ENCODE results near the gene UST.

DNA sequence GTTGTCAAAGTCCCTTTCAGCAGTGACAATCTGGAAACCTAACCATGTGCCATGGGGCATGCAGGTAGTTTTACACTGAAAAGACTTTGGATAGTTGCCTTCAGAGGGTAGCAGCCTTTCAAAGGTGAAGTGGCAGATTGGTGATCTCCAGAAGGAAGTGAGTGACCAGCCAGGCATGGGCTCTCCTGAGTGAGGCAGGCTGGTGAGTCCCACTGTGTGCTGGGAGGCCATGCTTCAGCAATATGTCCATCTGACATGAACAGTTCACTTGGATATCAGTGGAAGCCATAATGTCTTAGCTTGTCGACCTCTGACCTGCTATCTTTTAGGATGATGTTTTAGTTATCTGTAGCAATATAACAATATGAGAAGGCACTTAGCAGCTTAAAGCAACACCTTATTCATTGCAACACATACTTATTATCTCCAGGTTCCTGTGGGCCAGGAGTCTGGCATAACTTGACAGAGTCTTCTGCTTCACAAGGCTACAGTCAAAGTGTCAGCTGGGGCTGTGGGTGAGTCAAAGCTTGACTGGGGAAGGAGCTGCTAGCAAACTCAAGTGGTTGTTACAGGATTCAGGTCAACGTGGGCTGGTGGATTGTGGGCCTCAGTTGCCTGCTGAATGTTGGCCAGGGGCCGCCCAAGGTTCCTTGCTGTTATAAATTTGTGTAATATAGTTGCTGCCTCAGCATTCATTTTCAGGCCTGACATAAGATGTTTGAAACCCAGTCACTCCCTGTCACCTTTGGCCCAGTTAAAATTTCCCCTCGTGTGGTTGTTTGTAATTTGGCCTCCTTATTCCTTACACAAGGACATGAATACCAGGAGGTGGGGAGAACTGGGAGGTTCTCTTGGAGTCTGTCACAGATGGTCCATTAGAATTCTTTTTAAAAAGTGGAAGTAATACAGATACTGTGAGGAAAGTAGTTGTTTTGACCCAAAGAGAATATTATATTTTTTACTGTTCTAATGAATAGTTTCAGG, 100.2 kb downstream of the UST start:
- TF ChIP-seq, protein P1, sequence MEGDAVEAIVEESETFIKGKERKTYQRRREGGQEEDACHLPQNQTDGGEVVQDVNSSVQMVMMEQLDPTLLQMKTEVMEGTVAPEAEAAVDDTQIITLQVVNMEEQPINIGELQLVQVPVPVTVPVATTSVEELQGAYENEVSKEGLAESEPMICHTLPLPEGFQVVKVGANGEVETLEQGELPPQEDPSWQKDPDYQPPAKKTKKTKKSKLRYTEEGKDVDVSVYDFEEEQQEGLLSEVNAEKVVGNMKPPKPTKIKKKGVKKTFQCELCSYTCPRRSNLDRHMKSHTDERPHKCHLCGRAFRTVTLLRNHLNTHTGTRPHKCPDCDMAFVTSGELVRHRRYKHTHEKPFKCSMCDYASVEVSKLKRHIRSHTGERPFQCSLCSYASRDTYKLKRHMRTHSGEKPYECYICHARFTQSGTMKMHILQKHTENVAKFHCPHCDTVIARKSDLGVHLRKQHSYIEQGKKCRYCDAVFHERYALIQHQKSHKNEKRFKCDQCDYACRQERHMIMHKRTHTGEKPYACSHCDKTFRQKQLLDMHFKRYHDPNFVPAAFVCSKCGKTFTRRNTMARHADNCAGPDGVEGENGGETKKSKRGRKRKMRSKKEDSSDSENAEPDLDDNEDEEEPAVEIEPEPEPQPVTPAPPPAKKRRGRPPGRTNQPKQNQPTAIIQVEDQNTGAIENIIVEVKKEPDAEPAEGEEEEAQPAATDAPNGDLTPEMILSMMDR (IDR thresholded peaks at IDR 0.05), result no peak
- TF ChIP-seq JUN (CRISPR knock-in tag; IDR thresholded peaks at IDR 0.05) (no peak), ATF3 (CRISPR knock-in tag; conservative IDR thresholded peaks at IDR 0.05) (no peak), MAX (CRISPR knock-in tag; IDR thresholded peaks at IDR 0.05) (no peak), MLX (CRISPR knock-in tag; IDR thresholded peaks at IDR 0.05) (no peak), AFF4 (CRISPR knock-in tag; IDR thresholded peaks at IDR 0.05; ENCODE audit: borderline replicate concordance) (no peak)

Data from WTC11 (cell line).